CD4-positive, alpha-beta T cell (primary cell): ENCODE results near the gene IRX6. TPM values are rescaled to one million over a fixed set of nuclear protein-coding genes. Genes with fewer than 3 reads are reported as not detected.

Experiments
- ATAC-seq: fragments of 200-7000 bp; cut with Tn5 transposase; one replicate; pipeline ENCODE4 v1.10.0; 2022; ENCODE audit warnings: mild to moderate bottlenecking; ENCODE audit not compliant: poor library complexity
- CTCF ChIA-PET: fragments of 350-600 bp; sonication (Branson Sonifier 250); formaldehyde crosslinking; loops from one replicate; lab custom pipeline; 2021; ENCODE audit warnings: antibody characterized with exemption, inconsistent platforms; lab: Charles Lee
- POLR2A ChIA-PET: fragments of 350-600 bp; sonication (Branson Sonifier 250); formaldehyde crosslinking; loops from one replicate; lab custom pipeline; 2021; ENCODE audit warnings: antibody characterized with exemption, inconsistent platforms; lab: Charles Lee
- DNase-seq, 14 experiments: peaks; one replicate each; pipeline ENCODE4 v3.0.0-alpha.2; 2013 to 2020; ENCODE audit warnings: mixed read lengths in 2 of 14
- H3K27ac ChIP-seq, 2 donors: one replicate each; pipeline versions ENCODE4 v1.5.1 to v1.7.0; 2013; ENCODE audit warnings: low read length in 2 of 2, low read depth in 1 of 2, mild to moderate bottlenecking in 1 of 2
- H3K27me3 ChIP-seq, 2 experiments: 1 replicate in 1 of 2; 2 replicates in 1 of 2; pipeline versions ENCODE4 v1.6.1 to v1.7.0; 2013; ENCODE audit warnings: low read length in 2 of 2, control low read depth in 1 of 2, mild to moderate bottlenecking in 1 of 2, moderate library complexity in 1 of 2; ENCODE audit not compliant: insufficient read depth in 2 of 2, control insufficient read depth in 1 of 2
- H3K36me3 ChIP-seq: one replicate; pipeline ENCODE4 v1.6.1; 2013; ENCODE audit warnings: low read length, control low read depth; ENCODE audit not compliant: insufficient read depth
- H3K4me1 ChIP-seq: one replicate; pipeline ENCODE4 v1.6.1; 2013; ENCODE audit warnings: low read length, control low read depth; ENCODE audit not compliant: insufficient read depth
- H3K4me3 ChIP-seq: one replicate; pipeline ENCODE4 v1.5.1; 2013; ENCODE audit warnings: mild to moderate bottlenecking, low read length, moderate library complexity
- H3K9me3 ChIP-seq, 2 experiments: 1 replicate in 1 of 2; 2 replicates in 1 of 2; pipeline versions ENCODE4 v1.6.1 to v1.7.0; 2013; ENCODE audit warnings: low read length in 2 of 2, mild to moderate bottlenecking in 2 of 2, control low read depth in 1 of 2, moderate library complexity in 1 of 2; ENCODE audit not compliant: control insufficient read depth in 1 of 2, insufficient read depth in 1 of 2
- H3K27ac Mint-ChIP-seq: one replicate; pipeline ENCODE4 v1.8.0; 2020; ENCODE audit warnings: mixed read lengths
- H3K27me3 Mint-ChIP-seq: one replicate; pipeline ENCODE4 v1.8.0; 2021; ENCODE audit warnings: mixed read lengths
- H3K36me3 Mint-ChIP-seq: one replicate; pipeline ENCODE4 v1.8.0; 2021; ENCODE audit warnings: low read depth, mixed read lengths
- H3K4me1 Mint-ChIP-seq: one replicate; pipeline ENCODE4 v1.8.0; 2021; ENCODE audit warnings: low read depth, mixed read lengths
- H3K4me3 Mint-ChIP-seq: one replicate; pipeline ENCODE4 v1.8.0; 2020; ENCODE audit warnings: mild to moderate bottlenecking, mixed read lengths
- H3K9me3 Mint-ChIP-seq: one replicate; pipeline ENCODE4 v1.8.0; 2020; ENCODE audit warnings: mixed read lengths
- CTCF ChIP-seq: fragments of 200-600 bp; IDR thresholded peaks from one replicate; pipeline ENCODE4 v1.8.0; 2022; ENCODE audit warnings: antibody characterized with exemption, mild to moderate bottlenecking
- intact Hi-C, 2 experiments: fragments of 100-400 bp; cut with DNase I in 1 of 2; cut with micrococcal nuclease in 1 of 2; formaldehyde crosslinking; loops; one replicate each; pipeline versions ENCODE4 v1.15.1 to v1.9.0; 2023 to 2025; cut with DNase I, micrococcal nuclease
- polyA plus RNA-seq, 2 donors: library from polyadenylated mRNA; unstranded; fragments of 120-200 nt; gene quantifications; one replicate each; pipeline ENCODE4 v1.2.1, GENCODE V29; 2013
- total RNA-seq, 174 experiments: library from RNA in 2 of 174; stranded (reverse) in 2 of 174; gene quantifications; one replicate each; pipeline ENCODE4 v1.2.3 and lab custom pipeline; 2021 to 2026

IRX6 gene
- total RNA-seq (not detected), total RNA-seq (lab: John Stamatoyannopoulos, UW) (0 to 0.13 (median 0) reads per million in 172 experiments)
- polyA plus RNA-seq (2013, experiment 1 of 2) = not detected
- not detected for polyA plus RNA-seq (2013, experiment 2 of 2)

- no peaks in the 10 kb centered on the region for H3K4me1 Mint-ChIP-seq
- peaks cover 62% of the 10 kb centered on the region for H3K27me3 Mint-ChIP-seq
- no peaks in the 10 kb centered on the region for H3K36me3 Mint-ChIP-seq
- no peak within 1 kb of the TSS for H3K27ac Mint-ChIP-seq
- DNase-seq = no peak
- ChIA-PET CTCF (no interaction called here), POLR2A (no interaction called here)
- Histone ChIP-seq H3K27ac (no peak within 1 kb of the TSS), H3K4me3 (no peak within 1 kb of the TSS), H3K27me3 (peaks cover 33 to 54% of the 10 kb centered on the region in 2 experiments), H3K9me3 (peaks cover 0 to 27% of the 10 kb centered on the region in 2 experiments), H3K36me3 (no peaks in the 10 kb centered on the region), H3K4me1 (no peaks in the 10 kb centered on the region)
- ATAC-seq = no peak
- TF ChIP-seq CTCF = no peak
- intact Hi-C loops = no loop called here
- no peak within 1 kb of the TSS for H3K4me3 Mint-ChIP-seq
- no peaks in the 10 kb centered on the region for H3K9me3 Mint-ChIP-seq
These were observed at the start of gene IRX6 for GRCh38 chr16:55323637-55324271. IRX6 (plus strand) TSS chr16:55324203; CDS start chr16:55325092, 889 bp downstream.

GRCh38 chr16:55274391-55274790 lies 49.6 kb upstream of the IRX6 start:
- DNase-seq = no peak
- H3K4me3 Mint-ChIP-seq = no peak overlapping the region
- Histone ChIP-seq H3K4me3 (no peak overlapping the region), H3K27ac (no peak overlapping the region), H3K9me3 (no peaks in the 10 kb centered on the region), H3K36me3 (no peaks in the 10 kb centered on the region), H3K4me1 (no peaks in the 10 kb centered on the region), H3K27me3 (peaks cover 3% of the 10 kb centered on the region in 2 experiments)
- no peaks in the 10 kb centered on the region for H3K36me3 Mint-ChIP-seq
- intact Hi-C loops = no loop called here
- CTCF ChIA-PET = no interaction called here
- H3K27me3 Mint-ChIP-seq = peaks cover 5% of the 10 kb centered on the region
- POLR2A ChIA-PET = no interaction called here
- H3K27ac Mint-ChIP-seq = no peak overlapping the region
- TF ChIP-seq CTCF = no peak
- H3K9me3 Mint-ChIP-seq = no peaks in the 10 kb centered on the region
- H3K4me1 Mint-ChIP-seq = no peaks in the 10 kb centered on the region
- no peak for ATAC-seq

GRCh38 chr16:55275167-55275566 lies 48.8 kb upstream of the IRX6 start:
- H3K27me3 Mint-ChIP-seq = peaks cover 5% of the 10 kb centered on the region
- no peak overlapping the region for H3K27ac ChIP-seq
- no peaks in the 10 kb centered on the region for H3K36me3 Mint-ChIP-seq
- no peaks in the 10 kb centered on the region for H3K36me3 ChIP-seq
- H3K27me3 ChIP-seq = peaks cover 0 to 3% of the 10 kb centered on the region in 2 experiments
- no peaks in the 10 kb centered on the region for H3K9me3 ChIP-seq
- H3K27ac Mint-ChIP-seq = no peak overlapping the region
- no peak for ATAC-seq
- intact Hi-C loops = no loop called here
- no peak overlapping the region for H3K4me3 ChIP-seq
- no peaks in the 10 kb centered on the region for H3K4me1 ChIP-seq
- no peak for TF ChIP-seq CTCF
- no peaks in the 10 kb centered on the region for H3K4me1 Mint-ChIP-seq
- no peaks in the 10 kb centered on the region for H3K9me3 Mint-ChIP-seq
- DNase-seq = no peak
- POLR2A ChIA-PET = interaction anchor here (0.7 kb wide), 1 partner anchor 743 kb away, joined by 3 read pairs; no protein-coding TSS in a partner anchor
- CTCF ChIA-PET = no interaction called here
- no peak overlapping the region for H3K4me3 Mint-ChIP-seq
